Neural crest cell (in vitro differentiated cells): ENCODE measurements around the gene CCDC71L. TPM values are rescaled to one million over a fixed set of nuclear protein-coding genes. Genes with fewer than 3 reads are reported as not detected.
"Not testable (repeated sequence)": the region's sequence is repeated elsewhere in the genome, so short reads cannot be mapped to it uniquely, and the experiment has no call there.

ENCODE experiments used
- DNase-seq: peaks from one replicate; pipeline ENCODE4 v3.0.0; 2021; ENCODE audit warnings: low read depth, mixed read lengths, low spot score
- H3K27ac Mint-ChIP-seq: one replicate; pipeline ENCODE4 v1.8.0; 2021; ENCODE audit warnings: mild to moderate bottlenecking, mixed read lengths; ENCODE audit not compliant: unreplicated experiment
- H3K27me3 Mint-ChIP-seq: 2 replicates; pipeline ENCODE4 v1.8.0; 2021; ENCODE audit warnings: low read depth, mild to moderate bottlenecking, mixed read lengths
- H3K36me3 Mint-ChIP-seq: 2 replicates; pipeline ENCODE4 v1.8.0; 2021; ENCODE audit warnings: low read depth, mild to moderate bottlenecking, mixed read lengths
- H3K4me1 Mint-ChIP-seq: 2 replicates; pipeline ENCODE4 v1.8.0; 2021; ENCODE audit warnings: mixed read lengths
- H3K4me3 Mint-ChIP-seq: one replicate; pipeline ENCODE4 v1.8.0; 2021; ENCODE audit warnings: mild to moderate bottlenecking, mixed read lengths
- H3K9me3 Mint-ChIP-seq: 2 replicates; pipeline ENCODE4 v1.8.0; 2021; ENCODE audit warnings: mixed read lengths
- CTCF ChIP-seq: fragments of 200-600 bp; sonication (generic); conservative IDR thresholded peaks from 2 replicates; pipeline ENCODE4 v1.5.0; 2021; ENCODE audit warnings: antibody characterized with exemption, mild to moderate bottlenecking
- total RNA-seq: library from RNA; stranded (reverse); gene quantifications from 2 replicates; pipeline ENCODE4 v1.2.1, GENCODE V29; 2021

The CCDC71L gene
- total RNA-seq, 1 donor from 2014 or later, result 18.5 TPM

GRCh38 chr7:106683941-106684340 lies 23.0 kb upstream of the CCDC71L start:
- H3K9me3 Mint-ChIP-seq, result peaks cover 7% of the 10 kb centered on the region

GRCh38 chr7:106681815-106682495 lies 21.0 kb upstream of the CCDC71L start:
- TF ChIP-seq CTCF, result no peak
- Mint-ChIP-seq H3K4me1 (no peaks in the 10 kb centered on the region), H3K36me3 (peaks cover 4% of the 10 kb centered on the region), H3K27ac (no peak overlapping the region), H3K4me3 (no peak overlapping the region), H3K9me3 (peaks cover 5% of the 10 kb centered on the region), H3K27me3 (no peaks in the 10 kb centered on the region)
- no peak for DNase-seq

More at GRCh38 chr7:106683941-106684340, 23.0 kb upstream of the CCDC71L start:
- Mint-ChIP-seq H3K27me3 (peaks cover 3% of the 10 kb centered on the region), H3K36me3 (peaks cover 7% of the 10 kb centered on the region), H3K4me3 (no peak overlapping the region), H3K4me1 (no peaks in the 10 kb centered on the region), H3K27ac (no peak overlapping the region)
- no peak for DNase-seq
- no peak for TF ChIP-seq CTCF

- H3K27me3 Mint-ChIP-seq, result peaks cover 3% of the 10 kb centered on the region
- no peak for TF ChIP-seq CTCF
These were observed 18.4 kb upstream of the CCDC71L start for GRCh38 chr7:106679153-106679931.

GRCh38 chr7:106678795-106679152 lies 17.8 kb upstream of the CCDC71L start:
- no peaks in the 10 kb centered on the region for H3K36me3 Mint-ChIP-seq
- H3K9me3 Mint-ChIP-seq, result peaks cover 6% of the 10 kb centered on the region
- H3K27ac Mint-ChIP-seq, result no peak overlapping the region
- no peaks in the 10 kb centered on the region for H3K4me1 Mint-ChIP-seq
- H3K27me3 Mint-ChIP-seq, result peaks cover 3% of the 10 kb centered on the region
- DNase-seq, result no peak
- no peak for TF ChIP-seq CTCF
- no peak overlapping the region for H3K4me3 Mint-ChIP-seq

More at GRCh38 chr7:106679153-106679931, 18.4 kb upstream of the CCDC71L start:
- no peak for DNase-seq
- Mint-ChIP-seq H3K36me3 (peaks cover 2% of the 10 kb centered on the region), H3K4me1 (no peaks in the 10 kb centered on the region), H3K9me3 (peaks cover 6% of the 10 kb centered on the region), H3K27ac (no peak overlapping the region), H3K4me3 (no peak overlapping the region)

- not testable (repeated sequence) for H3K4me1 Mint-ChIP-seq, DNase-seq, H3K9me3 Mint-ChIP-seq, H3K27ac Mint-ChIP-seq, H3K4me3 Mint-ChIP-seq, H3K36me3 Mint-ChIP-seq, H3K27me3 Mint-ChIP-seq
These were observed 15.5 kb upstream of the CCDC71L start for GRCh38 chr7:106676506-106676905.

- H3K4me1 Mint-ChIP-seq, H3K27ac Mint-ChIP-seq, H3K36me3 Mint-ChIP-seq, H3K27me3 Mint-ChIP-seq, DNase-seq, H3K9me3 Mint-ChIP-seq, H3K4me3 Mint-ChIP-seq: not testable (repeated sequence)
These were observed 12.7 kb upstream of the CCDC71L start for GRCh38 chr7:106673688-106674087.

GRCh38 chr7:106671930-106672329 lies 11.0 kb upstream of the CCDC71L start:
- not testable (repeated sequence) for H3K27ac Mint-ChIP-seq, H3K4me3 Mint-ChIP-seq, H3K4me1 Mint-ChIP-seq, H3K9me3 Mint-ChIP-seq, H3K36me3 Mint-ChIP-seq, H3K27me3 Mint-ChIP-seq, DNase-seq
